PFSK-1 (cell line): ENCODE data around the gene CCDC170.

Experiments used
- FOXP2 ChIP-seq: optimal IDR thresholded peaks from 2 replicates; pipeline ENCODE3; 2011; ENCODE audit warnings: borderline replicate concordance, control low read depth, inconsistent platforms; ENCODE audit not compliant: insufficient read depth; ENCODE audit errors: extremely low read length, extremely low read depth
- POLR2AphosphoS5 ChIP-seq: IDR thresholded peaks from 2 replicates; pipeline ENCODE4 v1.6.1; 2012; ENCODE audit warnings: low read depth, mild to moderate bottlenecking, control low read depth, low read length, moderate library complexity
- SIN3A ChIP-seq: IDR thresholded peaks from 2 replicates; pipeline ENCODE4 v1.6.1; 2012; ENCODE audit warnings: mild to moderate bottlenecking, low read length, moderate library complexity, borderline replicate concordance; ENCODE audit not compliant: insufficient read depth
- TAF1 ChIP-seq: IDR thresholded peaks from 2 replicates; pipeline ENCODE4 v1.6.1; 2012; ENCODE audit warnings: low read length, control low read depth, borderline replicate concordance; ENCODE audit not compliant: insufficient read depth
- TF ChIP-seq, protein P1 (sequence below), 2 experiments: IDR thresholded peaks; 2 replicates each; pipeline versions ENCODE4 v1.6.1 to v1.8.0; 2011 to 2012; ENCODE audit warnings: low read depth in 2 of 2, low read length in 2 of 2, control low read depth in 1 of 2, inconsistent platforms in 1 of 2, mild to moderate bottlenecking in 1 of 2, moderate library complexity in 1 of 2; ENCODE audit not compliant: insufficient read depth in 1 of 2

Gene CCDC170

DNA sequence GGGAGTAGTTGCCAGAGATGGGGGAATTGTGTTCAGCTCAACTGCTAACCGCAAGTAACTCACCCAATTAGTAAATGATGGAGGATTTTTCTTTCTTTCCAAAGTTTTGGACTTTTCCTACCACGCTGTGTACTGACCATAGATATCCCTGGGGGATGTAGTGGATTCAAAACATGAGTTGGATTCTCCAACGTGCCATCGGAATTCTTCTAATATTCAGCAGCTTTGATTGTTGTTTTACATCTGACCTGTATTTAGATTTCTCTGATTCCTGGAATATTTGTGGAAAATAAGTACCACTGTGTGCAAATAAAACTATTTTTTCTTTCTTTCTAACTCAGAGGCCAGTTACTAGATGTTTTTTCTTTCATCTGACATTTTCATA lies 1.1 kb downstream of the CCDC170 start:
- TF ChIP-seq TAF1: no peak
- no peak for TF ChIP-seq SIN3A
- TF ChIP-seq FOXP2: no peak
- TF ChIP-seq, protein P1, sequence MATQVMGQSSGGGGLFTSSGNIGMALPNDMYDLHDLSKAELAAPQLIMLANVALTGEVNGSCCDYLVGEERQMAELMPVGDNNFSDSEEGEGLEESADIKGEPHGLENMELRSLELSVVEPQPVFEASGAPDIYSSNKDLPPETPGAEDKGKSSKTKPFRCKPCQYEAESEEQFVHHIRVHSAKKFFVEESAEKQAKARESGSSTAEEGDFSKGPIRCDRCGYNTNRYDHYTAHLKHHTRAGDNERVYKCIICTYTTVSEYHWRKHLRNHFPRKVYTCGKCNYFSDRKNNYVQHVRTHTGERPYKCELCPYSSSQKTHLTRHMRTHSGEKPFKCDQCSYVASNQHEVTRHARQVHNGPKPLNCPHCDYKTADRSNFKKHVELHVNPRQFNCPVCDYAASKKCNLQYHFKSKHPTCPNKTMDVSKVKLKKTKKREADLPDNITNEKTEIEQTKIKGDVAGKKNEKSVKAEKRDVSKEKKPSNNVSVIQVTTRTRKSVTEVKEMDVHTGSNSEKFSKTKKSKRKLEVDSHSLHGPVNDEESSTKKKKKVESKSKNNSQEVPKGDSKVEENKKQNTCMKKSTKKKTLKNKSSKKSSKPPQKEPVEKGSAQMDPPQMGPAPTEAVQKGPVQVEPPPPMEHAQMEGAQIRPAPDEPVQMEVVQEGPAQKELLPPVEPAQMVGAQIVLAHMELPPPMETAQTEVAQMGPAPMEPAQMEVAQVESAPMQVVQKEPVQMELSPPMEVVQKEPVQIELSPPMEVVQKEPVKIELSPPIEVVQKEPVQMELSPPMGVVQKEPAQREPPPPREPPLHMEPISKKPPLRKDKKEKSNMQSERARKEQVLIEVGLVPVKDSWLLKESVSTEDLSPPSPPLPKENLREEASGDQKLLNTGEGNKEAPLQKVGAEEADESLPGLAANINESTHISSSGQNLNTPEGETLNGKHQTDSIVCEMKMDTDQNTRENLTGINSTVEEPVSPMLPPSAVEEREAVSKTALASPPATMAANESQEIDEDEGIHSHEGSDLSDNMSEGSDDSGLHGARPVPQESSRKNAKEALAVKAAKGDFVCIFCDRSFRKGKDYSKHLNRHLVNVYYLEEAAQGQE (IDR thresholded peaks at IDR 0.05; ENCODE audit: insufficient read depth in 1 of 2, low read depth in 2 of 2, low read length in 2 of 2): no peak
- TF ChIP-seq POLR2AphosphoS5: no peak

DNA sequence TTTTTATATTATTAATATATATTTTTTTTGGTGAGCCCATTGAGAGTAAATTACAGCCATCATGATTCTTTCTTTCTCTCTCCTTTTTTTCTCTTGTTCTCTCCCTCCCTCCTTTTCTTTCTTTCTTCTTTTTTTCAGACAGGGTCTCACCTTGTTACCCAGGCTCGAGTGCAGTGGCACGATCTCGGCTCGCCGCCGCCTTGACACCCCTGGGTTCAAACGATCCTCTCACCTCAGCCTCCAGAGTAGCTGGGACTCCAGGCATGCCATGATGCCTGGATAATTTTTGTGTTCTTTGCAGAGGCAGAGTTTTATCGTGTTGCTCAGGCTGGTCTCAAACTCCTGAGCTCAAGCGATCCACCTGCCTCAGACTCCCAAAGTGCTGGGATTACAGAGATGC lies 1.6 kb downstream of the CCDC170 start:
- no peak for TF ChIP-seq POLR2AphosphoS5
- TF ChIP-seq TAF1: no peak
- TF ChIP-seq, protein P1 (IDR thresholded peaks at IDR 0.05; ENCODE audit: insufficient read depth in 1 of 2, low read depth in 2 of 2, low read length in 2 of 2): no peak
- no peak for TF ChIP-seq FOXP2
- TF ChIP-seq SIN3A: no peak

DNA sequence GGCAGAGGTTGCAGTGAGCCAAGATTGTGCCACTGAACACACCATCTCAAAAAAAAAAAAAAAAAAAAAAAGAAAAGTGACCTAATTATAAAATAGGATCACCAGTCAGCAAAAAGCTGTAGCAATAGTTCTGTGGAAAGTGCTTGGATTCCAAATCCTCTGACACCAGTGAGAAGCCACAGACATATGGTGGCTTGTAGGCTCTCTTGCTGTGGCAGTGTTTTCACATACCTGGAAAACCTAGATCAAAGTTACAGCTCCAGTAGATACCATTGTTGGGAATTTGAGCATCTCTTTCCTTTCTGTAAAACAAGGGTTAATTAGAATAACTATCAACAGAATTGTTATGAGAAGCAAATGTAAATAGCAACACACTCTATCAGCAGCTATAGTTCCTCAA lies 4.1 kb downstream of the CCDC170 start:
- no peak for TF ChIP-seq POLR2AphosphoS5
- TF ChIP-seq FOXP2: no peak
- no peak for TF ChIP-seq SIN3A
- TF ChIP-seq, protein P1 (IDR thresholded peaks at IDR 0.05; ENCODE audit: insufficient read depth in 1 of 2, low read depth in 2 of 2, low read length in 2 of 2): no peak
- TF ChIP-seq TAF1: no peak

DNA sequence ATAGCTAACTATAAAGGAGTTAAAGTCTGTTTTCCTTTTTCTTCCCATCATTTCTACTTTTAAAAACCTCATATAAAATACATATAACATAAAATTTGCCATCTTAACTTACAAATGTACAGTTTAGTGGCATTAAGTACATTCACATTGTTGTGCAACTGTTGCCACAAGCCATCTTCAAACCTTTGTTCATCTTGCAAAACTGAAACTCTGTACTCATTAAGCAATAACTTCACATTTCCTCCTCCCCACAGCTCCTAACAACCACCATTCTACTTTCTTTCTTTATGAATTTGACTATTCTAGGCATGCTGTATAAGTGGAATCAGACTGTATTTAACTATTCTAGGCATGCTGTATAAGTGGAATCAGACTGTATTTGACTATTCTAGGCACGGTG lies 4.5 kb downstream of the CCDC170 start:
- TF ChIP-seq, protein P1 (IDR thresholded peaks at IDR 0.05; ENCODE audit: insufficient read depth in 1 of 2, low read depth in 2 of 2, low read length in 2 of 2): no peak
- no peak for TF ChIP-seq POLR2AphosphoS5
- no peak for TF ChIP-seq FOXP2
- TF ChIP-seq TAF1: no peak
- no peak for TF ChIP-seq SIN3A

DNA sequence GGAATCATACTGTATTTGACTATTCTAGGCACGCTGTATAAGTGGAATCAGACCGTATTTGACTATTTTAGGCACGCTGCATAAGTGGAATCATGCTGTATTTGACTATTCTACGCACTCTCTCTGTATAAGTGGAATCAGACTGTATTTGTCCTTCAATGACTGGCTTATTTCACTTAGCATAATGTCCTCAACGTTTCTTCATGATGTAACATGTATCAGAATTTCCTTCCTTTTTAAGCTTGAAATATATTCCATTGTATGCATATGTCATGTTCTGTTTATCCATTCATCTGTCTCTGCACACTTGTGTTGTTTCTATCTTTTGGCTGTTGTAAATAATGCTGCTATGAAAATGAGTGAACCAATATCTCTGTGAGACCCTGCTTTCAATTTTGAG lies 5.7 kb downstream of the CCDC170 start:
- TF ChIP-seq, protein P1 (IDR thresholded peaks at IDR 0.05; ENCODE audit: insufficient read depth in 1 of 2, low read depth in 2 of 2, low read length in 2 of 2): no peak
- no peak for TF ChIP-seq SIN3A
- TF ChIP-seq POLR2AphosphoS5: no peak
- no peak for TF ChIP-seq TAF1
- no peak for TF ChIP-seq FOXP2
